ENCODE data around the gene NUMB. TPM values are rescaled to one million over a fixed set of nuclear protein-coding genes. Genes with fewer than 3 reads are reported as not detected.

NUMB gene
- total and polyA plus RNA-seq, 2 of the 13 experiments (the other 11 are each of a cell fraction or from before 2014, with no cell fraction given) = 20.3 to 71.1 TPM

- TF ChIP-seq ISL2 (CRISPR knock-in tag; IDR thresholded peaks at IDR 0.05) (no peak), ZFP90 (CRISPR knock-in tag; IDR thresholded peaks at IDR 0.05; ENCODE audit: borderline replicate concordance) (no peak)
Measured at GRCh38 chr14:73234586-73235394, 223.6 kb downstream of the NUMB start (continued).

DNA sequence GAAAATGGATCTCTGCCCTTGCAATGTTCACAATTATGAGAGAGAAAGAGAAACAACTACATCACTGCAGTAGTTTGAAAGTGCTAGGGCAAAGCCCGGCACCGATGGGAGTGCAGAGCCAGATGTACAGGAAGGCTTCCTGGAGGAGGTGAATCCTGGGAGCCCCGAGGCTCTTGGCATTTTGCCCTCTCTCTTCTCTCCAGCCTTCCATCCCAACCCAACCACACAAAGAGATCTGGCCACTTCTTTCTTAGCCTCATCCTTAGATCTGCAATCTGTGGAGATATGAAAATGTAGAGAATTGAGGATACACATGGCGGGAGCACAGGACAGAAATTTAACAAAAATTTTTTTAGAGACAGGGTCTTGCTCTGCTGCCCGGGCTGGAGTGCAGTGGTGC lies 224.3 kb downstream of the NUMB start:
- H3K9ac ChIP-seq (ENCODE audit: insufficient read depth, low read depth, low read length) = no peak overlapping the region
- H2AFZ ChIP-seq (ENCODE audit: low read length) = no peak overlapping the region
- no peaks in the 10 kb centered on the region for H3K79me2 ChIP-seq (ENCODE audit: insufficient read depth, low read length)
- H4K20me1 ChIP-seq (ENCODE audit: insufficient read depth, low read length) = no peaks in the 10 kb centered on the region
- DNase-seq (ENCODE audit: low spot score) = no peak
- in situ Hi-C loops (cut with HindIII; ENCODE audit: extremely low pct_ligation_motif_present, low pct_unique_long_range_greater_than_20kb) = loop anchor here (5.0 kb wide), 2 partner anchors 33 to 238 kb away; no protein-coding TSS in a partner anchor
- H3K4me3 ChIP-seq (replicated peaks in 1 of 3; ENCODE audit: insufficient read depth in 1 of 3, low read depth in 2 of 3, low read length in 3 of 3) = no peak overlapping the region
- TF ChIP-seq, protein P1, sequence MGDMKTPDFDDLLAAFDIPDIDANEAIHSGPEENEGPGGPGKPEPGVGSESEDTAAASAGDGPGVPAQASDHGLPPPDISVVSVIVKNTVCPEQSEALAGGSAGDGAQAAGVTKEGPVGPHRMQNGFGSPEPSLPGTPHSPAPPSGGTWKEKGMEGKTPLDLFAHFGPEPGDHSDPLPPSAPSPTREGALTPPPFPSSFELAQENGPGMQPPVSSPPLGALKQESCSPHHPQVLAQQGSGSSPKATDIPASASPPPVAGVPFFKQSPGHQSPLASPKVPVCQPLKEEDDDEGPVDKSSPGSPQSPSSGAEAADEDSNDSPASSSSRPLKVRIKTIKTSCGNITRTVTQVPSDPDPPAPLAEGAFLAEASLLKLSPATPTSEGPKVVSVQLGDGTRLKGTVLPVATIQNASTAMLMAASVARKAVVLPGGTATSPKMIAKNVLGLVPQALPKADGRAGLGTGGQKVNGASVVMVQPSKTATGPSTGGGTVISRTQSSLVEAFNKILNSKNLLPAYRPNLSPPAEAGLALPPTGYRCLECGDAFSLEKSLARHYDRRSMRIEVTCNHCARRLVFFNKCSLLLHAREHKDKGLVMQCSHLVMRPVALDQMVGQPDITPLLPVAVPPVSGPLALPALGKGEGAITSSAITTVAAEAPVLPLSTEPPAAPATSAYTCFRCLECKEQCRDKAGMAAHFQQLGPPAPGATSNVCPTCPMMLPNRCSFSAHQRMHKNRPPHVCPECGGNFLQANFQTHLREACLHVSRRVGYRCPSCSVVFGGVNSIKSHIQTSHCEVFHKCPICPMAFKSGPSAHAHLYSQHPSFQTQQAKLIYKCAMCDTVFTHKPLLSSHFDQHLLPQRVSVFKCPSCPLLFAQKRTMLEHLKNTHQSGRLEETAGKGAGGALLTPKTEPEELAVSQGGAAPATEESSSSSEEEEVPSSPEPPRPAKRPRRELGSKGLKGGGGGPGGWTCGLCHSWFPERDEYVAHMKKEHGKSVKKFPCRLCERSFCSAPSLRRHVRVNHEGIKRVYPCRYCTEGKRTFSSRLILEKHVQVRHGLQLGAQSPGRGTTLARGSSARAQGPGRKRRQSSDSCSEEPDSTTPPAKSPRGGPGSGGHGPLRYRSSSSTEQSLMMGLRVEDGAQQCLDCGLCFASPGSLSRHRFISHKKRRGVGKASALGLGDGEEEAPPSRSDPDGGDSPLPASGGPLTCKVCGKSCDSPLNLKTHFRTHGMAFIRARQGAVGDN (CRISPR knock-in tag; IDR thresholded peaks at IDR 0.05) = no peak
- TF ChIP-seq DRAP1 (CRISPR knock-in tag; IDR thresholded peaks at IDR 0.05) (no peak), DNMT3B (CRISPR knock-in tag; conservative IDR thresholded peaks at IDR 0.05) (no peak), KDM2A (CRISPR knock-in tag; IDR thresholded peaks at IDR 0.05; ENCODE audit: borderline replicate concordance, low read depth) (no peak), ONECUT2 (CRISPR knock-in tag; IDR thresholded peaks at IDR 0.05) (no peak), MXI1 (IDR thresholded peaks at IDR 0.05; ENCODE audit: borderline replicate concordance, low read depth, low read length) (no peak), ZFP90 (CRISPR knock-in tag; IDR thresholded peaks at IDR 0.05; ENCODE audit: borderline replicate concordance) (no peak), NFATC3 (CRISPR knock-in tag; IDR thresholded peaks at IDR 0.05) (no peak), KMT2B (CRISPR knock-in tag; IDR thresholded peaks at IDR 0.05) (no peak), XRCC5 (optimal IDR thresholded peaks at IDR 0.05; ENCODE audit: low read length) (no peak), KLF11 (CRISPR knock-in tag; IDR thresholded peaks at IDR 0.05) (no peak), YEATS2 (CRISPR knock-in tag; IDR thresholded peaks at IDR 0.05; ENCODE audit: borderline replicate concordance) (no peak), HOXD1 (CRISPR knock-in tag; IDR thresholded peaks at IDR 0.05) (no peak), ZNF564 (CRISPR knock-in tag; IDR thresholded peaks at IDR 0.05) (no peak), ZNF224 (CRISPR knock-in tag; IDR thresholded peaks at IDR 0.05) (no peak), ELF1 (CRISPR knock-in tag; IDR thresholded peaks at IDR 0.05) (no peak)
- TF ChIP-seq, protein P2, sequence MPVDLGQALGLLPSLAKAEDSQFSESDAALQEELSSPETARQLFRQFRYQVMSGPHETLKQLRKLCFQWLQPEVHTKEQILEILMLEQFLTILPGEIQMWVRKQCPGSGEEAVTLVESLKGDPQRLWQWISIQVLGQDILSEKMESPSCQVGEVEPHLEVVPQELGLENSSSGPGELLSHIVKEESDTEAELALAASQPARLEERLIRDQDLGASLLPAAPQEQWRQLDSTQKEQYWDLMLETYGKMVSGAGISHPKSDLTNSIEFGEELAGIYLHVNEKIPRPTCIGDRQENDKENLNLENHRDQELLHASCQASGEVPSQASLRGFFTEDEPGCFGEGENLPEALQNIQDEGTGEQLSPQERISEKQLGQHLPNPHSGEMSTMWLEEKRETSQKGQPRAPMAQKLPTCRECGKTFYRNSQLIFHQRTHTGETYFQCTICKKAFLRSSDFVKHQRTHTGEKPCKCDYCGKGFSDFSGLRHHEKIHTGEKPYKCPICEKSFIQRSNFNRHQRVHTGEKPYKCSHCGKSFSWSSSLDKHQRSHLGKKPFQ (CRISPR knock-in tag; IDR thresholded peaks at IDR 0.05; ENCODE audit: insufficient replicate concordance) = no peak
- H3K27me3 ChIP-seq (ENCODE audit: control insufficient read depth in 1 of 2, insufficient read depth in 2 of 2, low read length in 2 of 2) = peaks cover 13 to 60% of the 10 kb centered on the region in 2 experiments
- no TSS peak for BruUV-seq (replicated peaks)
- ChIA-PET POLR2A (no interaction called here), CTCF (ENCODE audit: low intra/inter-chr PET ratio, low total read pairs) (no interaction called here)
- H3K9me3 ChIP-seq (ENCODE audit: low read length) = no peaks in the 10 kb centered on the region
- H3K4me1 ChIP-seq (ENCODE audit: insufficient read depth, low read length) = peaks cover 39% of the 10 kb centered on the region
- H3K27ac ChIP-seq (ENCODE audit: extremely low read length, insufficient read depth, low read length) = no peak overlapping the region
- intact Hi-C loops (cut with micrococcal nuclease; ENCODE audit: unreplicated experiment) = loop anchor here (10.0 kb wide), 1 partner anchor 51 kb away; no protein-coding TSS in a partner anchor
- H3K4me2 ChIP-seq (ENCODE audit: low read depth, low read length) = no peak overlapping the region
- WGBS (ENCODE audit: low lambda C conversion rate) = 56% methylated on average over 5 of the region's 5 CpGs
- FAIRE-seq = no peak
- H3K36me3 ChIP-seq (replicated peaks in 1 of 2; ENCODE audit: control insufficient read depth in 1 of 2, insufficient read depth in 2 of 2, low read length in 2 of 2) = no peaks in the 10 kb centered on the region
- ATAC-seq = no peak
